Left forelimb (tissue), 1 donor: ENCODE data around the gene PINK1.

ENCODE experiments used
- DNase-seq: peaks from one replicate; pipeline ENCODE4 v3.0.0-alpha.2; 2018; ENCODE audit warnings: low spot score

PINK1 gene

GRCh38 chr1:20611652-20612051 lies 21.6 kb upstream of the PINK1 start:
- DNase-seq, result no peak

- no peak for DNase-seq
Observed at GRCh38 chr1:20612221-20612746, 21.0 kb upstream of the PINK1 start.

- DNase-seq, result no peak
Observed at GRCh38 chr1:20614131-20614579, 19.1 kb upstream of the PINK1 start.

GRCh38 chr1:20615946-20616846 lies 17.1 kb upstream of the PINK1 start:
- no peak for DNase-seq

- no peak for DNase-seq
Observed at GRCh38 chr1:20616847-20617487, 16.3 kb upstream of the PINK1 start.

- no peak for DNase-seq
Observed at GRCh38 chr1:20618550-20618949, 14.7 kb upstream of the PINK1 start.

- no peak for DNase-seq
Observed at GRCh38 chr1:20619999-20620398, 13.3 kb upstream of the PINK1 start.

- DNase-seq, result no peak
Observed at GRCh38 chr1:20621012-20621411, 12.2 kb upstream of the PINK1 start.

GRCh38 chr1:20624709-20625108 lies 8.5 kb upstream of the PINK1 start:
- no peak for DNase-seq

GRCh38 chr1:20625176-20626097 lies 7.8 kb upstream of the PINK1 start:
- DNase-seq, result no peak

GRCh38 chr1:20626098-20626427 lies 7.2 kb upstream of the PINK1 start:
- no peak for DNase-seq

- DNase-seq, result no peak
Observed at GRCh38 chr1:20626524-20626923, 6.7 kb upstream of the PINK1 start.

- no peak for DNase-seq
Observed at GRCh38 chr1:20630729-20631128, 2.5 kb upstream of the PINK1 start.

GRCh38 chr1:20632386-20632785 lies 872 bp upstream of the PINK1 start:
- no peak for DNase-seq

- DNase-seq, result no peak
Observed at GRCh38 chr1:20634065-20634593, 871 bp downstream of the PINK1 start.

- no peak for DNase-seq
Observed at GRCh38 chr1:20634594-20635084, 1.4 kb downstream of the PINK1 start.

- DNase-seq, result no peak
Observed at GRCh38 chr1:20636785-20637347, 3.6 kb downstream of the PINK1 start.

GRCh38 chr1:20640183-20640597 lies 6.9 kb downstream of the PINK1 start:
- no peak for DNase-seq

GRCh38 chr1:20641975-20642374 lies 8.7 kb downstream of the PINK1 start:
- no peak for DNase-seq

GRCh38 chr1:20643080-20643479 lies 9.8 kb downstream of the PINK1 start:
- no peak for DNase-seq

- no peak for DNase-seq
Observed at GRCh38 chr1:20644416-20644815, 11.2 kb downstream of the PINK1 start.
